HepG2 (cell line): ENCODE measurements around the gene PPP1R13L. TPM values are rescaled to one million over a fixed set of nuclear protein-coding genes. Genes with fewer than 3 reads are reported as not detected.
A peak's percentile ranks its signal among the peaks of the same experiment; 100 is the strongest.

Source experiments
- ATAD3A ChIP-seq: sonication (generic); formaldehyde crosslinking; IDR thresholded peaks from 2 replicates; pipeline ENCODE4 v1.4.0; 2020; ENCODE audit warnings: missing genetic modification reagents
- CHD2 ChIP-seq: IDR thresholded peaks from 2 replicates; pipeline ENCODE4 v1.6.1; 2011; ENCODE audit warnings: low read depth, low read length, improper control_type of control experiment
- ELF3 ChIP-seq: IDR thresholded peaks from 2 replicates; pipeline ENCODE4 v1.6.1; 2016; ENCODE audit warnings: missing genetic modification reagents, missing compliant biosample characterization
- GATAD1 ChIP-seq: IDR thresholded peaks from 2 replicates; pipeline ENCODE4 v1.6.1; 2016; ENCODE audit warnings: missing genetic modification reagents, missing compliant biosample characterization
- MZF1 ChIP-seq: sonication (generic); formaldehyde crosslinking; IDR thresholded peaks from 2 replicates; pipeline ENCODE4 v1.8.1; 2023; ENCODE audit warnings: mild to moderate bottlenecking, missing genetic modification reagents, borderline replicate concordance
- NPAS2 ChIP-seq: sonication (generic); formaldehyde crosslinking; IDR thresholded peaks from 2 replicates; pipeline ENCODE4 v1.8.0; 2022; ENCODE audit warnings: mild to moderate bottlenecking, missing genetic modification reagents, borderline replicate concordance
- PHB2 ChIP-seq: fragments of 450-650 bp; IDR thresholded peaks from 2 replicates; pipeline ENCODE4 v1.6.1; 2018; ENCODE audit not compliant: partially characterized antibody
- SYNCRIP ChIP-seq: fragments of 200-400 bp; formaldehyde crosslinking; IDR thresholded peaks from 2 replicates; pipeline ENCODE4 v1.6.1; 2018; ENCODE audit warnings: mild to moderate bottlenecking, low read depth, low read length; ENCODE audit not compliant: insufficient read depth
- TGIF2 ChIP-seq: IDR thresholded peaks from 2 replicates; pipeline ENCODE4 v1.6.1; 2016; ENCODE audit warnings: control low read depth, missing compliant biosample characterization
- TP53 ChIP-seq: sonication (generic); formaldehyde crosslinking; conservative IDR thresholded peaks from 2 replicates; pipeline ENCODE4 v1.4.0; 2020; ENCODE audit warnings: missing genetic modification reagents
- WIZ ChIP-seq: sonication (generic); formaldehyde crosslinking; IDR thresholded peaks from 2 replicates; pipeline ENCODE4 v1.5.1; 2020; ENCODE audit warnings: mild to moderate bottlenecking, missing genetic modification reagents
- ZNF20 ChIP-seq: sonication (generic); formaldehyde crosslinking; IDR thresholded peaks from 2 replicates; pipeline ENCODE4 v1.4.0; 2020; ENCODE audit warnings: mild to moderate bottlenecking, moderate library complexity, missing genetic modification reagents
- ZNF331 ChIP-seq: sonication (generic); formaldehyde crosslinking; IDR thresholded peaks from 2 replicates; pipeline ENCODE4 v1.4.0; 2020; ENCODE audit warnings: missing genetic modification reagents
- ZSCAN31 ChIP-seq: sonication (generic); formaldehyde crosslinking; IDR thresholded peaks from 2 replicates; pipeline ENCODE4 v1.5.0; 2020; ENCODE audit warnings: low read depth, mild to moderate bottlenecking, missing genetic modification reagents
- polyA plus RNA-seq, 8 experiments: library from polyadenylated mRNA; depleted of rRNA in 3 of 8; stranded (reverse) in 7 of 8; unstranded in 1 of 8; fragments of >200 nt; fragmentation: Illumina TruSeq in 4 of 8; extraction: Trizol in 4 of 8; gene quantifications; 2 replicates each; pipeline versions ENCODE4 v1.2.1 to v1.2.3, GENCODE V29; 2011 to 2016; ENCODE audit warnings: low read depth in 4 of 8, missing spikeins in 1 of 8, mixed read lengths in 1 of 8; ENCODE audit not compliant: insufficient read depth in 1 of 8
- total RNA-seq, 5 experiments: library from RNA; depleted of rRNA; stranded (reverse); fragments of >200 nt; fragmentation: Illumina TruSeq; extraction: Trizol; gene quantifications; 2 replicates each; pipeline ENCODE4 v1.2.3, GENCODE V29; 2016; ENCODE audit warnings: low read depth in 1 of 5
- TF ChIP-seq, protein P1 (sequence below): sonication (generic); formaldehyde crosslinking; IDR thresholded peaks from 2 replicates; pipeline ENCODE4 v1.4.0; 2020; ENCODE audit warnings: missing genetic modification reagents, mild to moderate bottlenecking, borderline replicate concordance
- TF ChIP-seq, protein P2 (sequence below): sonication (generic); formaldehyde crosslinking; IDR thresholded peaks from 2 replicates; pipeline ENCODE4 v1.4.0; 2020; ENCODE audit warnings: mild to moderate bottlenecking, low read depth, missing genetic modification reagents
- TF ChIP-seq, protein P3 (sequence below): conservative IDR thresholded peaks from 2 replicates; pipeline ENCODE4 v1.6.1; 2018; ENCODE audit warnings: missing genetic modification reagents
- TF ChIP-seq, protein P4 (sequence below): IDR thresholded peaks from 2 replicates; pipeline ENCODE4 v1.6.1; 2016; ENCODE audit warnings: control low read depth
- TF ChIP-seq, protein P5 (sequence below): IDR thresholded peaks from 2 replicates; pipeline ENCODE4 v1.6.1; 2016; ENCODE audit warnings: mild to moderate bottlenecking, missing biosample characterization, missing genetic modification reagents

PPP1R13L gene
- total and polyA plus RNA-seq, 2 of the 13 experiments (the other 11 are each of a cell fraction or from before 2014, with no cell fraction given), result 1.3 to 6.6 TPM

DNA sequence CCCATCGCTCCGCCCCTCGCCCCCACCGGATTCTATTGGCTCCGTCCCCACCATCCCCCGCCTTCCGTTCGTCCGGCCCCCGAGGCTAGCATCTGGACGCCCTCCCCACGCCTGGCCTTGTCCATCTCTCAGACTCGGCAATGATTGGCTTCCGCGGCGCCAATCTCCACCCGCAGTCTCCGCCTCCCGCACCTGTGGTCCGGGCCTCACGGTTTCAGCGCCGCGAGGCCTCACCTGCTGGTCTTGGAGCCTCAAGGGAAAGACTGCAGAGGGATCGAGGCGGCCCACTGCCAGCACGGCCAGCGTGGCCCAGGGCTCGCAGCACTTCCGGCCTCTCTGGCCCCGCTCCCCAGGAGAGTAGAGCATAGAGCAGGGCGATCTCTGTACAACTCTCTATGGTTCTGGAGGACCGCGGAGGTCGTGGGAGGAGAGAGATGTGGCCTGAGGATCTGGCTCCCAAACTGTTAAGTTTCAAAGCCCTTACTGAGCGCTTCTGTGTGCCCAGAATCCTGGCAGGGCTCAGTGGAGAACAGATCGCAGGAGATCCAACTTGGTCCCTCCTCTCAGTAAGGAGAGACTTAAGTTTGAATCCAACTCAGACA lies 18.8 kb upstream of the PPP1R13L start, which contains the start of gene ERCC1 (continued):
- TF ChIP-seq, protein P1, sequence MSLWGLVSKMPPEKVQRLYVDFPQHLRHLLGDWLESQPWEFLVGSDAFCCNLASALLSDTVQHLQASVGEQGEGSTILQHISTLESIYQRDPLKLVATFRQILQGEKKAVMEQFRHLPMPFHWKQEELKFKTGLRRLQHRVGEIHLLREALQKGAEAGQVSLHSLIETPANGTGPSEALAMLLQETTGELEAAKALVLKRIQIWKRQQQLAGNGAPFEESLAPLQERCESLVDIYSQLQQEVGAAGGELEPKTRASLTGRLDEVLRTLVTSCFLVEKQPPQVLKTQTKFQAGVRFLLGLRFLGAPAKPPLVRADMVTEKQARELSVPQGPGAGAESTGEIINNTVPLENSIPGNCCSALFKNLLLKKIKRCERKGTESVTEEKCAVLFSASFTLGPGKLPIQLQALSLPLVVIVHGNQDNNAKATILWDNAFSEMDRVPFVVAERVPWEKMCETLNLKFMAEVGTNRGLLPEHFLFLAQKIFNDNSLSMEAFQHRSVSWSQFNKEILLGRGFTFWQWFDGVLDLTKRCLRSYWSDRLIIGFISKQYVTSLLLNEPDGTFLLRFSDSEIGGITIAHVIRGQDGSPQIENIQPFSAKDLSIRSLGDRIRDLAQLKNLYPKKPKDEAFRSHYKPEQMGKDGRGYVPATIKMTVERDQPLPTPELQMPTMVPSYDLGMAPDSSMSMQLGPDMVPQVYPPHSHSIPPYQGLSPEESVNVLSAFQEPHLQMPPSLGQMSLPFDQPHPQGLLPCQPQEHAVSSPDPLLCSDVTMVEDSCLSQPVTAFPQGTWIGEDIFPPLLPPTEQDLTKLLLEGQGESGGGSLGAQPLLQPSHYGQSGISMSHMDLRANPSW (CRISPR knock-in tag), result peak; percentile 32; the same call in 1 of the 2 replicates
- TF ChIP-seq CHD2 (peak; percentile 63; the same call in 1 of the 2 replicates), TGIF2 (CRISPR knock-in tag) (peak; percentile 64; the same call in 1 of the 2 replicates), TP53 (no peak; the same call in 1 of the 2 replicates), ZNF331 (CRISPR knock-in tag) (peak; percentile 84), ZSCAN31 (CRISPR knock-in tag) (peak; percentile 89), ELF3 (CRISPR knock-in tag) (peak; percentile 67), ATAD3A (CRISPR knock-in tag) (no peak), SYNCRIP (no peak), ZNF20 (CRISPR knock-in tag) (no peak), MZF1 (no peak), WIZ (CRISPR knock-in tag) (no peak), PHB2 (no peak), NPAS2 (CRISPR knock-in tag) (no peak), GATAD1 (CRISPR knock-in tag) (peak; percentile 87)
- TF ChIP-seq, protein P2, sequence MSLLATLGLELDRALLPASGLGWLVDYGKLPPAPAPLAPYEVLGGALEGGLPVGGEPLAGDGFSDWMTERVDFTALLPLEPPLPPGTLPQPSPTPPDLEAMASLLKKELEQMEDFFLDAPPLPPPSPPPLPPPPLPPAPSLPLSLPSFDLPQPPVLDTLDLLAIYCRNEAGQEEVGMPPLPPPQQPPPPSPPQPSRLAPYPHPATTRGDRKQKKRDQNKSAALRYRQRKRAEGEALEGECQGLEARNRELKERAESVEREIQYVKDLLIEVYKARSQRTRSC (CRISPR knock-in tag), result 0 out of 2 replicates have a peak, but pooled peaks have one; percentile 42
- TF ChIP-seq, protein P3, sequence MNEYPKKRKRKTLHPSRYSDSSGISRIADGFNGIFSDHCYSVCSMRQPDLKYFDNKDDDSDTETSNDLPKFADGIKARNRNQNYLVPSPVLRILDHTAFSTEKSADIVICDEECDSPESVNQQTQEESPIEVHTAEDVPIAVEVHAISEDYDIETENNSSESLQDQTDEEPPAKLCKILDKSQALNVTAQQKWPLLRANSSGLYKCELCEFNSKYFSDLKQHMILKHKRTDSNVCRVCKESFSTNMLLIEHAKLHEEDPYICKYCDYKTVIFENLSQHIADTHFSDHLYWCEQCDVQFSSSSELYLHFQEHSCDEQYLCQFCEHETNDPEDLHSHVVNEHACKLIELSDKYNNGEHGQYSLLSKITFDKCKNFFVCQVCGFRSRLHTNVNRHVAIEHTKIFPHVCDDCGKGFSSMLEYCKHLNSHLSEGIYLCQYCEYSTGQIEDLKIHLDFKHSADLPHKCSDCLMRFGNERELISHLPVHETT (CRISPR knock-in tag), result peak; percentile 69
- TF ChIP-seq, protein P4, sequence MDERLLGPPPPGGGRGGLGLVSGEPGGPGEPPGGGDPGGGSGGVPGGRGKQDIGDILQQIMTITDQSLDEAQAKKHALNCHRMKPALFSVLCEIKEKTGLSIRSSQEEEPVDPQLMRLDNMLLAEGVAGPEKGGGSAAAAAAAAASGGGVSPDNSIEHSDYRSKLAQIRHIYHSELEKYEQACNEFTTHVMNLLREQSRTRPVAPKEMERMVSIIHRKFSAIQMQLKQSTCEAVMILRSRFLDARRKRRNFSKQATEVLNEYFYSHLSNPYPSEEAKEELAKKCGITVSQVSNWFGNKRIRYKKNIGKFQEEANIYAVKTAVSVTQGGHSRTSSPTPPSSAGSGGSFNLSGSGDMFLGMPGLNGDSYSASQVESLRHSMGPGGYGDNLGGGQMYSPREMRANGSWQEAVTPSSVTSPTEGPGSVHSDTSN (CRISPR knock-in tag), result peak; percentile 89
- TF ChIP-seq, protein P5, sequence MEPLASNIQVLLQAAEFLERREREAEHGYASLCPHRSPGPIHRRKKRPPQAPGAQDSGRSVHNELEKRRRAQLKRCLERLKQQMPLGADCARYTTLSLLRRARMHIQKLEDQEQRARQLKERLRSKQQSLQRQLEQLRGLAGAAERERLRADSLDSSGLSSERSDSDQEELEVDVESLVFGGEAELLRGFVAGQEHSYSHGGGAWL (CRISPR knock-in tag), result 0 out of 2 replicates have a peak, but pooled peaks have one; percentile 79
